HG02588 (cell line): Measurements from ENCODE around the gene TMED4.

Experiments used
- ATAC-seq: cut with Tn5 transposase; IDR thresholded peaks from one replicate; pipeline ENCODE4 v1.9.1; 2021; ENCODE audit warnings: mild to moderate bottlenecking, moderate library complexity; ENCODE audit not compliant: unreplicated experiment

TMED4 gene

GRCh38 chr7:44541028-44541869 lies 40.8 kb downstream of the TMED4 start, which contains the start of gene NPC1L1:
TSS of gene NPC1L1 (minus strand) at chr7:44541330. CDS start at chr7:44541259, 71 bp downstream.
- no peak for ATAC-seq

GRCh38 chr7:44540592-44541027 lies 41.4 kb downstream of the TMED4 start:
- ATAC-seq, result no peak

GRCh38 chr7:44539669-44540506 lies 42.1 kb downstream of the TMED4 start:
- ATAC-seq, result no peak

GRCh38 chr7:44538798-44539668 lies 43.0 kb downstream of the TMED4 start:
- no peak for ATAC-seq

- ATAC-seq, result no peak
Observed at GRCh38 chr7:44538093-44538797, 43.8 kb downstream of the TMED4 start.

GRCh38 chr7:44537442-44537841 lies 44.6 kb downstream of the TMED4 start:
- ATAC-seq, result no peak

GRCh38 chr7:44536090-44536489 lies 45.9 kb downstream of the TMED4 start:
- no peak for ATAC-seq

GRCh38 chr7:44535348-44536064 lies 46.5 kb downstream of the TMED4 start:
- ATAC-seq, result no peak

GRCh38 chr7:44534501-44534900 lies 47.5 kb downstream of the TMED4 start:
- ATAC-seq, result no peak

GRCh38 chr7:44534087-44534486 lies 47.9 kb downstream of the TMED4 start:
- no peak for ATAC-seq

GRCh38 chr7:44533301-44534055 lies 48.6 kb downstream of the TMED4 start:
- no peak for ATAC-seq

GRCh38 chr7:44531421-44532380 lies 50.3 kb downstream of the TMED4 start:
- ATAC-seq, result no peak

- ATAC-seq, result no peak
Observed at GRCh38 chr7:44530990-44531389, 51.0 kb downstream of the TMED4 start.
